OCI-LY1 (cell line): ENCODE data around the gene MAPK8.

Source experiments
- EZH2 ChIP-seq: fragments of 200-600 bp; sonication (generic), shearing (Covaris generic); IDR thresholded peaks from 2 replicates; pipeline ENCODE4 v1.8.0; 2017; ENCODE audit warnings: borderline replicate concordance, mixed run types, mild to moderate bottlenecking, antibody characterized with exemption, low read length, moderate library complexity, mixed read lengths
- TF ChIP-seq, protein P1 (sequence below): fragments of 200-600 bp; sonication (generic), shearing (Covaris generic); IDR thresholded peaks from 2 replicates; pipeline ENCODE4 v1.5.1; 2017; ENCODE audit warnings: mild to moderate bottlenecking, antibody characterized with exemption, low read length, moderate library complexity, mixed read lengths

DNA sequence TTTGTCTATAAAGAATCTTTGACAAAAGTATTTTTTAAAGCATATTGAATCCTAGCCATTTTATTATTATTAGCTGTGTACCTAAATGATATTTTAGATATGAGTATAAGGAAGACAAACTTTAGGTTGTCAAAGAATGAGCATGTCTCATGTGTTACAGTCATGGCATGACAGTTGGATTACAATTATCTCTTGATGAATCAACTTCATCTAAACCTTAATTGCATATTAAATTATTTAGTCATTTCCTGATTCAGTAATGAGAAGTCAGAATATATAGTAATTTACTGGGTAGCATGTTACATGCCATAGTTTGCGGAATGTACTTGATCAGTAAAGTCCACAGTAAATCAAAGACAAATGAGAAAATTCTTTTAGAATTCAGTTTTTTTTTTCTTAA, 59.2 kb downstream of the MAPK8 start:
- TF ChIP-seq, protein P1, sequence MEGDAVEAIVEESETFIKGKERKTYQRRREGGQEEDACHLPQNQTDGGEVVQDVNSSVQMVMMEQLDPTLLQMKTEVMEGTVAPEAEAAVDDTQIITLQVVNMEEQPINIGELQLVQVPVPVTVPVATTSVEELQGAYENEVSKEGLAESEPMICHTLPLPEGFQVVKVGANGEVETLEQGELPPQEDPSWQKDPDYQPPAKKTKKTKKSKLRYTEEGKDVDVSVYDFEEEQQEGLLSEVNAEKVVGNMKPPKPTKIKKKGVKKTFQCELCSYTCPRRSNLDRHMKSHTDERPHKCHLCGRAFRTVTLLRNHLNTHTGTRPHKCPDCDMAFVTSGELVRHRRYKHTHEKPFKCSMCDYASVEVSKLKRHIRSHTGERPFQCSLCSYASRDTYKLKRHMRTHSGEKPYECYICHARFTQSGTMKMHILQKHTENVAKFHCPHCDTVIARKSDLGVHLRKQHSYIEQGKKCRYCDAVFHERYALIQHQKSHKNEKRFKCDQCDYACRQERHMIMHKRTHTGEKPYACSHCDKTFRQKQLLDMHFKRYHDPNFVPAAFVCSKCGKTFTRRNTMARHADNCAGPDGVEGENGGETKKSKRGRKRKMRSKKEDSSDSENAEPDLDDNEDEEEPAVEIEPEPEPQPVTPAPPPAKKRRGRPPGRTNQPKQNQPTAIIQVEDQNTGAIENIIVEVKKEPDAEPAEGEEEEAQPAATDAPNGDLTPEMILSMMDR, result no peak
- no peak for TF ChIP-seq EZH2
